C4-2B (cell line): Measurements from ENCODE around the gene EEF2K.

Experiments
- ZFX ChIP-seq: fragments of 450-650 bp; IDR thresholded peaks from 2 replicates; pipeline ENCODE4 v1.6.1; 2017
- TF ChIP-seq, protein P1 (sequence below): fragments of 450-650 bp; conservative IDR thresholded peaks from 2 replicates; pipeline ENCODE4 v1.5.1; 2017; ENCODE audit warnings: mild to moderate bottlenecking

GRCh38 chr16:22205577-22206012 is 483 bp upstream of the EEF2K start:
- TF ChIP-seq, protein P1, sequence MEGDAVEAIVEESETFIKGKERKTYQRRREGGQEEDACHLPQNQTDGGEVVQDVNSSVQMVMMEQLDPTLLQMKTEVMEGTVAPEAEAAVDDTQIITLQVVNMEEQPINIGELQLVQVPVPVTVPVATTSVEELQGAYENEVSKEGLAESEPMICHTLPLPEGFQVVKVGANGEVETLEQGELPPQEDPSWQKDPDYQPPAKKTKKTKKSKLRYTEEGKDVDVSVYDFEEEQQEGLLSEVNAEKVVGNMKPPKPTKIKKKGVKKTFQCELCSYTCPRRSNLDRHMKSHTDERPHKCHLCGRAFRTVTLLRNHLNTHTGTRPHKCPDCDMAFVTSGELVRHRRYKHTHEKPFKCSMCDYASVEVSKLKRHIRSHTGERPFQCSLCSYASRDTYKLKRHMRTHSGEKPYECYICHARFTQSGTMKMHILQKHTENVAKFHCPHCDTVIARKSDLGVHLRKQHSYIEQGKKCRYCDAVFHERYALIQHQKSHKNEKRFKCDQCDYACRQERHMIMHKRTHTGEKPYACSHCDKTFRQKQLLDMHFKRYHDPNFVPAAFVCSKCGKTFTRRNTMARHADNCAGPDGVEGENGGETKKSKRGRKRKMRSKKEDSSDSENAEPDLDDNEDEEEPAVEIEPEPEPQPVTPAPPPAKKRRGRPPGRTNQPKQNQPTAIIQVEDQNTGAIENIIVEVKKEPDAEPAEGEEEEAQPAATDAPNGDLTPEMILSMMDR = no peak
- TF ChIP-seq ZFX = no peak
